ENCODE measurements around the gene MYL7.

The MYL7 gene

DNA sequence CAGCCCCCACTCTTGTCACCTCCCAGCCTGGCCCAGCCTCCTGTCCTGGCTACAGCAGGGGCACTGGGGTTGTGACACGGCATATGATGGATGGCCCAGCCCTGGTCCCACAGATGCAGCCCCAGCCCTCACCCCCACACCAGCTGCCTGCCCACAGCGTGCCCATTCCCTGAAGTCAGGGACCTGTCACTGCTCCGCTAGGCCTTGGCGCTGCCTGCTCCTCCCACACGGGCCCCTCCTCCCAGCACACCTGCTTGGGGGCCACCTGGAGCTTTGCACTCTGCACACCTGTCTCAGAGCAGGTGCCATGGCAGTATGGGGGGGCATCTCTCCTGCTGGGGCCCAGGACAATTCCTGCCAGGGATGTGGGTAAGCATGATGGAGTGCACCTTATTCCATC, 44.6 kb upstream of the MYL7 start:
- Histone ChIP-seq H4K20me1 (ENCODE audit: insufficient read depth, low read length) (no peaks in the 10 kb centered on the region), H3K9me3 (replicated peaks; ENCODE audit: insufficient read depth, low read length) (no peaks in the 10 kb centered on the region), H3K27ac (ENCODE audit: low read length) (no peak overlapping the region), H2AFZ (ENCODE audit: low read length) (no peak overlapping the region), H3K4me1 (ENCODE audit: low read length) (no peaks in the 10 kb centered on the region), H3K4me2 (ENCODE audit: low read depth, low read length) (no peak overlapping the region), H3K9me2 (replicated peaks; ENCODE audit: insufficient read depth, low read length) (no peaks in the 10 kb centered on the region), H3K4me3 (ENCODE audit: low read length) (no peak overlapping the region), H3K36me3 (replicated peaks; ENCODE audit: insufficient read depth, low read length) (no peaks in the 10 kb centered on the region), H3K9ac (ENCODE audit: low read length) (no peak overlapping the region), H3K27me3 (replicated peaks; ENCODE audit: insufficient read depth, low read length) (no peaks in the 10 kb centered on the region), H3F3A (ENCODE audit: insufficient read depth, low read length) (no peaks in the 10 kb centered on the region), H3K79me2 (ENCODE audit: low read length) (no peaks in the 10 kb centered on the region)
- TF ChIP-seq CTCF (IDR thresholded peaks at IDR 0.05; ENCODE audit: low read length) (no peak), EZH2phosphoT487 (IDR thresholded peaks at IDR 0.05; ENCODE audit: low read length) (no peak), EZH2 (optimal IDR thresholded peaks at IDR 0.05; ENCODE audit: low read depth, low read length) (no peak)
- DNase-seq: no peak

GRCh38 chr7:44184873-44185446, 43.8 kb upstream of the MYL7 start:
- no peak overlapping the region for H2AFZ ChIP-seq (ENCODE audit: low read length)
- H3K27ac ChIP-seq (ENCODE audit: low read length): no peak overlapping the region

GRCh38 chr7:44184206-44184872, 43.2 kb upstream of the MYL7 start:
- no peak for DNase-seq
- no peak overlapping the region for H3K4me2 ChIP-seq (ENCODE audit: low read depth, low read length)
- no peaks in the 10 kb centered on the region for H3F3A ChIP-seq (ENCODE audit: insufficient read depth, low read length)
- H3K9ac ChIP-seq (ENCODE audit: low read length): no peak overlapping the region
- no peak overlapping the region for H2AFZ ChIP-seq (ENCODE audit: low read length)
- no peak overlapping the region for H3K4me3 ChIP-seq (ENCODE audit: low read length)
- no peaks in the 10 kb centered on the region for H3K9me2 ChIP-seq (replicated peaks; ENCODE audit: insufficient read depth, low read length)
- no peaks in the 10 kb centered on the region for H3K27me3 ChIP-seq (replicated peaks; ENCODE audit: insufficient read depth, low read length)
- no peaks in the 10 kb centered on the region for H3K9me3 ChIP-seq (replicated peaks; ENCODE audit: insufficient read depth, low read length)
- H3K4me1 ChIP-seq (ENCODE audit: low read length): no peaks in the 10 kb centered on the region
- H4K20me1 ChIP-seq (ENCODE audit: insufficient read depth, low read length): no peaks in the 10 kb centered on the region
- no peak overlapping the region for H3K27ac ChIP-seq (ENCODE audit: low read length)
- H3K36me3 ChIP-seq (replicated peaks; ENCODE audit: insufficient read depth, low read length): no peaks in the 10 kb centered on the region
- H3K79me2 ChIP-seq (ENCODE audit: low read length): no peaks in the 10 kb centered on the region
- TF ChIP-seq EZH2 (optimal IDR thresholded peaks at IDR 0.05; ENCODE audit: low read depth, low read length) (no peak), CTCF (IDR thresholded peaks at IDR 0.05; ENCODE audit: low read length) (no peak), EZH2phosphoT487 (IDR thresholded peaks at IDR 0.05; ENCODE audit: low read length) (no peak)

More at GRCh38 chr7:44184873-44185446, 43.8 kb upstream of the MYL7 start:
- Histone ChIP-seq H3K79me2 (ENCODE audit: low read length) (no peaks in the 10 kb centered on the region), H3F3A (ENCODE audit: insufficient read depth, low read length) (no peaks in the 10 kb centered on the region), H3K9ac (ENCODE audit: low read length) (no peak overlapping the region), H3K4me3 (ENCODE audit: low read length) (no peak overlapping the region), H3K9me2 (replicated peaks; ENCODE audit: insufficient read depth, low read length) (no peaks in the 10 kb centered on the region), H3K4me2 (ENCODE audit: low read depth, low read length) (no peak overlapping the region), H3K27me3 (replicated peaks; ENCODE audit: insufficient read depth, low read length) (no peaks in the 10 kb centered on the region), H3K9me3 (replicated peaks; ENCODE audit: insufficient read depth, low read length) (no peaks in the 10 kb centered on the region), H3K36me3 (replicated peaks; ENCODE audit: insufficient read depth, low read length) (no peaks in the 10 kb centered on the region), H4K20me1 (ENCODE audit: insufficient read depth, low read length) (no peaks in the 10 kb centered on the region), H3K4me1 (ENCODE audit: low read length) (no peaks in the 10 kb centered on the region)
- no peak for DNase-seq
- no peak for TF ChIP-seq CTCF (IDR thresholded peaks at IDR 0.05; ENCODE audit: low read length)
- TF ChIP-seq EZH2phosphoT487 (IDR thresholded peaks at IDR 0.05; ENCODE audit: low read length): no peak
- TF ChIP-seq EZH2 (optimal IDR thresholded peaks at IDR 0.05; ENCODE audit: low read depth, low read length): no peak

Measured in MM.1S (cell line).